Measurements from ENCODE around the gene WNT10A.
A peak's percentile ranks its signal among the peaks of the same experiment; 100 is the strongest.
"Not testable (repeated sequence)": the region's sequence is repeated elsewhere in the genome, so short reads cannot be mapped to it uniquely, and the experiment has no call there.

The WNT10A gene

DNA sequence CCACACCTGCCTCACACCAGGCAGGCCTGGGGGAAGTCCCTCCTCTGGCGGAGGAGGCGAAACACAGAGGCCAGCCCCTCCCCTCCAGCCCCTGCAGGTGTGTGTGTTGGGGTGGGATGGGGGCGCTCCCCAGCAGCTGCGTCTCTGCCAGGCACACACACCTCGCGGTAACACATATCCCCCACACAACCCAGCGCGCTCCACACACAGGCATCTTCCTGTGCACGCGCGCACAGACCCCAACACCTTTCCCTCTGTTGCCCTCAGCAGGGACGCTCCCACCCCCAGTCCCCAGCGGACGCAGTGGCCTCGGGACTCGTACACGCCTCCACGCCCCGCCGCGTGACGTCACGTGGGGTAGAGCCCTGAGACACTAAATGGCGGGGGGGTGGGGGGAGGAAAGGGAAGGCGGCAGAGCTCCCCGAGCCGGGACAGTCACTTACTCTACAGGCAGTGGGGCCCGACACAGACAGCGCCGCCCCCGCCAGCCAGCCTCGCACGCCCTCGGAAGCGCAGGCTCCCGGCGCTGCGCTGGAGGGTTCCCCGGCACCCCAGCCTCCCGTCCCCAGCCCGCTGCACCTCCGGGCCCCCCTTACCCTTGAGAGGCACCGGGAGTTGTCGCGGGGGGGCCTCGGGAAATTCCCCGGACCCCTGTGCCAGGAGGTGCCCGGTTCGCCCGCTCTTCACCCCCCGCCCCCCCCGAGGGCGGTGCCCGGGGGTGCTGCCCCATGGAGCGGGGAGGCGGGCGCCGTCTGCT is at the start of gene WNT10A:
Gene WNT10A (plus strand): TSS at position 751 of the 757 bp plus-strand sequence. CDS start 144 bp downstream, outside the sequence.
- FAIRE-seq (no peak), DNase-seq (ENCODE audit: low spot score) (no peak)

DNA sequence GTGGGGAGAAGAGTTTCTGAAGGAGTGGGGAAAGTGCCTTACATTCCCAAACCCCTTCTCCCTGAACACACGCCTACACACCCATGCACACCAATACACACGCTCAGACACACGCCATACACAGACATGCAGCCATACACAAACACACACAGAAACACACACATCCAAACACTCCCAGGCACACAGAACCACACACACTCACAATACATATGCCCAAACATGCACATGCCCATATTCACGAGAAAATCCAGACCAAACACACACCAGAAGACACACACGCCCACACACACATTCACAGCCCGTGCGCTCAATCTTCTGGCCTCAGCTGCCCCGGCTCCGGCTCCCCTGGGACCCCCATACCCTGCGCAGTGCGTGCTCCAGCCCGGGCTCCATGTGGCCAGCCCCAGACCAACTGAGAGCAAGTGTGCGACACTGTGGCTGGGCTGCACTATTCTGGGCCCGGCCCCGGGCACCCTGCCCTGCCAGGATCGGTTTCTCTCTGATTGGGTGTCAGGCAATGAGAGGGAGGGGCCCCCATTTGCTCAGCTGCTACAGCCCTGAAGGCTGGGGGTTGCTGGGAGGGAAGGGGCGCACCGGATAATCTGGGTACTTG is 49.2 kb upstream of the WNT10A start, which contains the start of gene PRKAG3:
Gene PRKAG3 (minus strand): TSS at position 426 of the 613 bp plus-strand sequence.
- DNase-seq (ENCODE audit: low spot score) (no peak), FAIRE-seq (peak; percentile 76)

DNA sequence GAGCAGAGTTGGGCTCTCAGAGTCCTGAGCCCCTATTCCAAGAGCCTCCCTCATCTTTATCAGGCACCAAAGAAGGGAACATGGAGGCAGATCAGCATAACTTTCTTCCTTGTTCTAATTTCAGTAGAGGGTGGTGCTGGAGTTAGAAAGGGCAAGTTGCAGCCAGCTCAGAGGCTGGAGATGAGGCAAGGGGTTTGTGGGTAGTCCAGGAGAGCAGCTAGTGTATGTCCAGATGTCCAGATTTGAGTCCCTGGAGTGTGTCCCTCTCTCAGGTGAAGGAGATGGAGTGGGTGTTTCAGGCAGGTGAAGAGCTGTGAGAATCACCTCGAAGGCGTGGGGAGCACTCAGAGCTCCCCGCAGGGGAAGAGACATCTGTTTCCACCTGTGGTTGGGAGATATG is 48.6 kb upstream of the WNT10A start:
- no peak for FAIRE-seq
- DNase-seq (ENCODE audit: low spot score), result no peak

DNA sequence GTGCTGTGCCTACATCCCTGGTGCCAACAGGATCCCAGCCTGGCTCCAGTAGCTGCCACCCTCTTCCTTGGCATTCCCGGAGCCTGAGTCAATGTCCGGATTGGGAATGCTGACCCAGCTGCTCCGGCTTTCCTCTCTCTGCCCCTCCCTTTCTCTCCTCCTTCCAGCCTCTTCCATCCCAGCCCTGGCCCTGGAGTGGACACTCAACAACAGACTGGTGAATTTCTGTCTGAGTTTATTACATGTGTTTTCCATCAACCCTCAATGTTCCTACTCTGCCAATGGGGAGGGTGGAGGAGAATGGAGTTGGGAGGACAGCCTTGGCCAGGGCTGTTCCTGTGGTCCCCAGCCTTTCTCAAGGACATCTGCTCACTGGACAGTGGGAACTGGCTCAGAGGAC is 48.1 kb upstream of the WNT10A start:
- FAIRE-seq (no peak), DNase-seq (ENCODE audit: low spot score) (peak; percentile 73)

DNA sequence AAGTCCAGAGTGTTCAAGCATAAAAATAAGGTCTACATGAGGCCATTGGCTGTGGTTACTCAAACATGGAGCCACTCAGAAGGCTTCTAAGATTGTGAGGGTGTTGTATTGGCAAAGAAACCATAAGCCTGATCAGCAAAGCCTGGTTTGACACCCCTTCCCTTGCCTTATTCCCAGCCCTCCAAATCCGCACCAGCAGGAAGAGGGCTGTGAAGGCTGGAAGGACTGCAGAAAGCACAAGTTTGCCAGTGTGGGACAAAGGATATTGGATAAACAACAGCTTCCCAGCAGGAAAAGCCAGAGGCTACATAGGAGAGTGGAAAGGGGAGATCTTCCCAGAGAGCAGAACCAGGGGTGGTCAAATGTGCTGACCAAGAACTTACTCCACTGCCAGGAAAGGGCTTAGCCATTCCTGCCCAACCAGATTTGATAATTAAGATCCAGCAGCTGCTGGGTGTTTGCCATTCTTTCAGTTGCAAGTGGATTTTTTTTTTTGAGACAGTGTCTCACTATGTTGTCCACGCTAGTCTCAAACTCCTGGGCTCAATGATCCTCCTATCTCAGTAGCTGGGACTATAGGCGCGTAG is 47.5 kb upstream of the WNT10A start:
- no peak for DNase-seq (ENCODE audit: low spot score)
- no peak for FAIRE-seq

DNA sequence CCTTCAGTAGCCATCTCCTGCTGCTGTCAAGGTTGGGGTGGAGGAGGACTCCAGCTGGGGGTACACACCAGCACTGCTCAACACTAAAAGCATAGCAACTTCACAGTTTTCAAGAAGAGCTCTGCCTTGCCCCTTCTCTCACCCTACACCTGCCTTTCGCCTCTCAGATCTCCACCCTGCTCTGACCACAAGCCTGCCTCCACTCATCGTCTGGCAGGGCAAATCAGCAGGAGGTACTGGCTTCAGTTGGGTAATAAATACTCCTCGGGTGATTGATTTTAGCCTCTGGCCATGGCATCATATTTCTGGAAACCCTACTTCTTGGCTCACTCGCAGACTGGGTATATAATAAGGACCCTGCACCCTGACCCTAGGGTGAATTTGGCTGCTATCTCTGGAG is 46.0 kb upstream of the WNT10A start:
- DNase-seq (ENCODE audit: low spot score), result no peak
- no peak for FAIRE-seq

DNA sequence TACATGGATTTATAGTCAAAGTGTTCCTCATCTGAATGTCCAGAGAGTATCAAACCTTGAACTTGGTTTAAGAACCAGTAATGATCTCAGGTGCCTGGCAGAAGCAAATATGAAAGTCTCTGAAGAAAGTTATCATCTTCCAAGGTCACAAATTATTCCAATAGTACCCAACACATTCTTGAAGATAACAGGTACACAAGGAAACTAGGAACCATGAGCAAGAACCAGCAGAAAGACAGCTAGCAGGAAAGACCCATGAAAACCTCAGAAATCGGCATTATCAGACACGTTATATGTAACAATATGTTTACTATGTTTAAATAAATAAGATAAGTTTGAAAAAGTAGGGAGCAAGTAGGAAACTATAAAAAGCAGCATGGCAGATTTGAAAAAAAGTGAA is 43.2 kb upstream of the WNT10A start:
- FAIRE-seq, result no peak
- no peak for DNase-seq (ENCODE audit: low spot score)

DNA sequence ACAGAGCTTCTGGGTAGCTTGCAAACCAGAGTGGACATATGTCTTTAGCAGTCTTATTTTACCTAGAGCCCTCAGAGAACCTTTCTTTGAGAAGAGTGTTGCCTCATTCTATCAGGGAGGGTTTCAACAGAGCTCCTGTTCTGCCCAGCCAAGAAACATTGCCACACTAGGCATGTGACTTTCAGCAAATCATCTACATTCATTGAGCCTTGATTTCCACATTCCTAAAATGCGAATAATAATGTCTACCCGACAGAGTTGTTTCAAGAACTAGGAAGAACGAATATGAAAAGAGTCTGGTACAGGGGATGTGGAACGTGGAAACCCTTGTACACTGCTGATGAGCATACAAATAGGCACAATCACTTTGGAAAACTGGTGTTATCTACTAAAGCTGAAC is 41.2 kb upstream of the WNT10A start:
- FAIRE-seq (no peak), DNase-seq (ENCODE audit: low spot score) (no peak)

DNA sequence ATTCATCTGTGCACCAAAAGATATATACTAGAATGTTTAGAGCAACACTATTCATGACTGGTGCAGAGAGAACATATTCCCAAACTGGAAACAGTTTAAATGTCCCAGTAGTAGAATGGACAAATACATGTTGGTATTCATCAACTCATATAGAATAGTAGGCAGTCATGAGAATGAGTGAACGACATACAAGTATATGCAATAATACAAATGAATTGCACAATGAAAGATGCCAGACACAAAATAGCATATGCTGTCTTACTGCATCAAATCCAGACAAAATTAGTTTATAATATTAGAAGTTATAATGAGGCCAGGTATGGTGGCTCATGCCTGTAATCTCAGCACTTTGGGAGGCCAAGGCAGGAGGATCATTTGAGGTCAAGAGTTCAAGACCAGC is 40.8 kb upstream of the WNT10A start:
- FAIRE-seq (no peak), DNase-seq (ENCODE audit: low spot score) (no peak)

DNA sequence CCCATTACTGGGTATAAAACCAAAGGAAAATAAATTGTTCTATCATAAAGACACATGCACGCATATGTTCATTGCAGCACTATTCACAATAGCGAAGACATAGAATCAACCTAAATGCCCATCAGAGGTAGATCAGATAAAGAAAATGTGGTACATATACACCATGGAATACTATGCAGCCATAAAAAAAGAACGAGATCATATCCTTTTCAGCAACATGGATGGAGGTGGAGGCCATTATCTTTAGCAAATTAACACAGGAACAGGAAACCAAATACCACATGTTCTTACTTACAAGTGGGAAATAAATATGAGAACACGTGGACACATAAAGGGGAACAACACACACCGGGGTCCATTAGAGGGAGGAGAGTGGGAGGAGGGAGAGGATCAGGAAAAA is 36.3 kb upstream of the WNT10A start:
- DNase-seq (ENCODE audit: low spot score); FAIRE-seq: not testable (repeated sequence)

DNA sequence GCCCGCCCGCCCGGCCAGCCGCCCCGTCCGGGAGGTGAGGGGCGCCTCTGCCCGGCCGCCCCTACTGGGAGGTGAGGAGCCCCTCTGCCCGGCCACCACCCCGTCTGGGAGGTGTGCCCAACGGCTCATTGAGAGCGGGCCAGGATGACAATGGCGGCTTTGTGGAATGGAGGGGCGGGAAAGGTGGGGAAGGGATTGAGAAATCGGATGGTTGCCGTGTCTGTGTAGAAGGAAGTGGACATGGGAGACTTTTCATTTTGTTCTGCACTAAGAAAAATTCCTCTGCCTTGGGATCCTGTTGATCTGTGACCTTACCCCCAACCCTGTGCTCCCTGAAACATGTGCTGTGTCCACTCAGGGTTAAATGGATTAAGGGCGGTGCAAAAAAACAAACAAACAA is 33.7 kb upstream of the WNT10A start:
- FAIRE-seq; DNase-seq (ENCODE audit: low spot score): not testable (repeated sequence)

DNA sequence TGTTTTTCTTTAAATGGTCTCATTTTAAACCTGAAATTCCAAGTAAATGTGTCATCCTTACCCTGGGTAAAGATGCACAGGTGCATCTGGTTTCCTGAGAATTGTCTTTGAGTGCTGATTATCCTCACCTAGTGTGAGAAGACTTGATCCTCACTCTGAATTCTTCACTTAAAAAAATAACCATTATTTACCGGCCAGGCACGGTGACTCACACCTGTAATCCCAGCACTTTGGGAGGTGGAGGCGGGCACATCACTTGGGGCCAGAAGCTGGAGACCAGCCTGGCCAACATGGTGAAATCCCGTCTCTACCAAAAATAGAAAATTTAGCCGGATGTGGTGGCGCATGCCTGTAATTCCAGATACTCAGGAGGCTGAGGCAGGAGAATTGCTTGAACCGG is 30.9 kb upstream of the WNT10A start:
- FAIRE-seq (no peak), DNase-seq (ENCODE audit: low spot score) (peak; percentile 58)

DNA sequence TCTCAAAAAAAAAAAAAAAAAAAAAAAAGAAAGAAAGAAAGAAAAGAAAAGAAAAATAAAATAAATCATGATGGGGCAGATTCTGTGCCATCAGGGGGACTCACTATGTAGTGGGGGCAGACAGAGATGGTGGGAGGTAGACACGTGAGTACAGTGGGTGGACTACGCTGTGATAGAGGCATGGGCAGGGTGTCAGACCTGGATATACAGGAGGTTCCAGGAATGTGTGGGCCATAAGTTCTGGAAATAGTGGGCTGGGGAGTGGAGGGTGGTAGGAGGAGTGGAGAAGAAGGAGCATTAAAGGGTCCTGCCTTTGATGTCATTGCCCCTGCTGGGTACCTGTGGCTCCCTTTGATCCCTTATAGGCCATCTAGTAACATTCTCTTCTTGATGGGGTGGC is 29.9 kb upstream of the WNT10A start:
- no peak for DNase-seq (ENCODE audit: low spot score)
- FAIRE-seq, result no peak

DNA sequence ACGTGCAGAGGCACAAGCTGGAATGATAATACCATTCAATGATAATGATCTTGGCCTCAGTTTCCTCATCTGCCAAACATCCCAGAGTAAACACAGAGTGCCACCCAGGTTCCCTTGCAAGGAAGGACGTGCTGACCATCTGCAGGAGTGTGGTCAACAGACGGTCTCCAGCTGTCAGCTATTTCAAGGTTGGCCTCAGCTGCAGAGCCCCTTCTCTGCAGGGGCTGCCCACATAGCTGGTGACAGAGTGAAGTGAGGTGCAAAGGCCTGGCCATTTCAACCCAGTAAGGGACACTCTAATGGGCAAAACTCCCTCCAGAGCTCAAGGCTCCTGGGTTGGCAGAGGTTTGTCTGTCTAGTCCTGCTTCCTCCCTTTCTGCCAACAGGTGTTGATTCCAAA is 29.4 kb upstream of the WNT10A start:
- no peak for FAIRE-seq

DNA sequence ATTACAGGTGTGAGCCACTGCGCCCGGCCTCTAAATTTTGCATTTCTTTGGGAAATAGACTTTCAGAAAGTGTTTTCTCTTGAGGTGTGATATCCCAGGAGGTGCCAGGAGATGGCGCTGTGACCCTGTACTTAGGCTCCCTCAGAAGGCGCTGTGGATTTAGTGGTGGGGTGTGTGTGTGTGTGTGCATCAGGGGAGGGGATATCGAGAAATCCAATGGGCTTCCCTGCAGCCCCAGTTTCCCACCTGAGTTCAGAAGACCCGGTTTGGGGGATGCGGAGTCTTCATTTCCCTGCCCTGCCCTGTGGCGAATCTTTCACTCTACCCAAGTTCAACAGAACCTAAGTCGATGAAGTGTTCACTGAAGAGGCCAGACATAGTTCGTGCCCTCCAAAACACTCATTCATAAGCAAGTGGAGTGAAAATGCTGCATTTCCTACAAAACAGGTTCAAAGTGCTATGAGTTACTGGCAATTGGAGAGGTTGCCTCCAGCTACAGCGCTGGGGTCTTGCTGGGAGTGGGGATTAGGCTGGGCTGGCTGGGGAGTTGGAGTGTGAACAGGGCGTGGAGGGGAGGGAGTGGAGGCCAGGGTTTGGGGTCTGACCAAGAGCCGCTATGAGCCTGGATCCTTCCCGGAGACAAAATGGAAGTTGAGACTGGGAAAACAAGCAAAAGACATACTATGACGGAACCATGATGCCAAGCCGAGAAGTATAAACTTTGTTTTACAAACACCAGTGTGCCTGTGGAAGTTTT is 27.6 kb upstream of the WNT10A start:
- DNase-seq (ENCODE audit: low spot score) (peak; percentile 58), FAIRE-seq (peak; percentile 52)

More for the DNA sequence above, 29.4 kb upstream of the WNT10A start:
- DNase-seq (ENCODE audit: low spot score), result no peak

DNA sequence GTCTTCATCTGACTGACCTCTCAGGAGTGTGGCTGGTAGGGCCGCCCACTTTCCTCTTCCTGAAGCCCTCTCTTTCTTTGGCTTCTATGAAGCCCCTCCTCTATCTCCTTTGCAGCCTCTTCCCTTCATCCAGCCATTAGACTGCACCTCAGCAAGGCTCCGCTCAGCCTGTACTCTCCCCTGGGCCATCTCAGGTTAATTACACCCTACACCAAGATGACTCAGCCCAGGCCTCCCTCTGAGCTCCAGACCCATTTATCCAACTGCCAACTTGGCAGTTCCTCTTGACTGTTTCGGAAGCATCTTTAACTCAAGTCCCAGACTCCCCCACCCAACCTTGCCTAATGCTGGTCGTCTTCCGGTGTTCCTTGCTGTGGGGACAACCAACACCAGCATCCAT is 26.9 kb upstream of the WNT10A start:
- DNase-seq (ENCODE audit: low spot score) (peak; percentile 76), FAIRE-seq (no peak)

DNA sequence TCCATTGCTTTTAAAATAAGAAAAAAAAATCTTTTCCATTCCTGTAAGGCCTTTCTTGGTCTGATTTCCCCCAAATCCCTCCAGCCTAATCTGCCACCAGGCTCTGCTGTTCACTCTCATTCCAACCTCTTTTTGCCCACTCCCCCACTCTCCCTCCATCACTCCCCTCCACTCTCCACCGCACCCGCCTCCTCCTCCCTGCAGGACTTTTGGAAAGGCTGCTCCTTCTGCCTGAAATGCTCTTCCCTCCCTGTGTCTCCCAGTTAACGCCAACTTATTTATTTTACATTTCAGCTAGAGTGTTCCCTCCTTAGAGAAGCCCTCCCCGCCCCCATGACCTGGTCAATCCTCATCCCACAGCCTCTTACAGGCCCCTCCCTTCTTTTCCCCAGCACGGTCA is 25.8 kb upstream of the WNT10A start:
- FAIRE-seq (no peak), DNase-seq (ENCODE audit: low spot score) (no peak)

DNA sequence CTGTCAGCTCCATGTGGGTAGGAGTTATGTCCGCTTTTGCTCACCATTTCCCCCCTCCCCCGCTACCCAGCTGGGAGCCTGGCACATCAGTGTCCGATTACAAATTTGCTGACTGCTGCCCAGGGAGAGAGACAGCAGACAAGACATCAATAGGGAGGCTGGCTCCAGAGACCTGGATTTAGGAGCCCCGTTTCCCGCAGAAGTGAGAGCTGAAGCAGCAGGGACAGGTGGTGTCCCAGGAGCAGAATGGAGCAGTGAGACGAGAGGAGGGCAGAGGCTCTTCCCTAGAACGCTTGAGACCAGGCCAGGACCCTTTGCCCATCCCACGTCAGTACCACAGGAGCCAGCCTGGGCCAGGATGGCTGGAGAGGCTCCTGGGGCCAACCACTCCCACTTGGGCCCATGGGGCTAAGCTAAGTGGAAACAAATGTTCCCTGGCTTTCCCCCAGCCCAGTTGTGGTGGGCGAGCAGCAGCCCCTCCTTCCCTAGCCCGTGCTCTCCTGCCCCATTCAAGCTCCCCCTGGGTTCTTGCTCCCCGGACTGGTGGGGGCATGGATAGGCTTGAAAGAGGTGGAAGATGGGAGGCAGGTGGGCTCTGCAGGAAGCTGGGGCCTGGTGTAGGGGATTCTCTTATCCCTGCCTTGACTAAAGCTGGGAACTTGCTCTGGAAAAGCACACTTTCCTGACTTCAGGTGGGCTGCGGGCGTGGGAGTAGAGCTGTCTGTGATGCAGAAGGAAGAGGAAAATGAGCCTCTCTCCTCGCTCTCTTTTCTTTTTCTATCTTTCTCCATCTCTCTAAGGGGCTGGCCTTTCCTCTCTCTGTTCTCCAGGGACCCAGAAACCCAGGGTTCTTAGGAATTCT is 25.1 kb upstream of the WNT10A start:
- DNase-seq (ENCODE audit: low spot score) (no peak), FAIRE-seq (no peak)

DNA sequence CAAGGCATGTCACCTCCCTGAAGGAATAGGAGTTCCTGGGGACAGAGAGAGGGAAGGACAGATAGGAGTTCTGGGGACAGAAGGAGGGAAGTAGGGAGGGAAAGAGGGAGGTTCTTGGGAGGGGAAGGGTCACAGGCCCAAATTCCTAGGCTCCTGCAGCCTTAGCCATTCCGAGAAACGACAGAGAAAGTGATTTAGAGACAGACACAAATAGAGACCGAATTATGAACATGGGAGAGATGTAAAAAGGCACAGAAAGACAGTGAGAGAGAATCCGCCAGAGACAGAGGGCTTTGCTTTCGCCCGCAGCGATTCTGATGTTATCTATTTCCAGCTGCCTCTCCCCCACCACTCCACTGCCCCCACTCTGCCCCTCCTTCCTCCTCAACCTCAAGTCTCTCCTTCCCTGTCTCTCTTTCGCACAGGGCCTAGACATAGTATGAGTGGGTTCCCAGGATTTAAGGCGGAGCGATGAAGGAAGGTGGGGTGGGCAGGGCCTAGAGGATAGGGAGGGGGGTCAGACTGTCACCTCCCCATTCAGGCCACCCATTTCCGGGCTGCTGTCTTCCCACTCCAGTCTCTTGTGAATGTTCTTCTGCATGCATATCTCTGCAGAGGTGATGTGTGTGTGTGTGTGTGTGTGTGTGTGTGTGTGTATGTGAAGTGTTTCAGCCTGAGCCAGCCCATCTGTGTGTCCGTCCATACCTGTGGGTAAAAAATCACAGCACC is 24.3 kb upstream of the WNT10A start:
- no peak for FAIRE-seq
- DNase-seq (ENCODE audit: low spot score), result no peak

DNA sequence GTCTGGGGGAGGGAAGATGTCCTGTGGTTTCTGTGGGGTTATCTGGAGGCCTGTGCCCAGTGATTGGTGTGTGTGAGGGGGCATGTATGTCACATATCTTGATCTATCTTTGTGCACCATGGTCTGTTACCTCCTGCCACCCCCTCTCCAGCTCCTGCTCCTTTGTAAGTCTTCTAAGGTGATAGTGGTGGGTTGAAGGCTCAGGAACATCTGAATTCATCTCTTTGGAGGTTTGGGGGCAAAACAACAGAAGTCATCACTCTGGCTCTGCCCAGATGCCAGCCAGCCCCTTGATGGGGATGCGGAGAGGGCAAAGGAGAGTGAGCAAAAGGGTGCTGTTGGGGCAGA is 23.8 kb upstream of the WNT10A start:
- DNase-seq (ENCODE audit: low spot score), result no peak
- no peak for FAIRE-seq
